Measurements from ENCODE around the gene ZNF583.

- TF ChIP-seq EZH2 (IDR thresholded peaks at IDR 0.05; ENCODE audit: insufficient read depth, poor library complexity, severe bottlenecking) = no peak
- no peak for TF ChIP-seq EZH2phosphoT487 (IDR thresholded peaks at IDR 0.05; ENCODE audit: insufficient read depth, low read depth)
Measured at GRCh38 chr19:56474308-56474707, 70.2 kb downstream of the ZNF583 start.
